Renal cortex interstitium (tissue), 11 donors: ENCODE measurements around the gene BMPR1A. TPM values are rescaled to one million over a fixed set of nuclear protein-coding genes. Genes with fewer than 3 reads are reported as not detected.
A peak's percentile ranks its signal among the peaks of the same experiment; 100 is the strongest.
"Not testable (repeated sequence)": the region's sequence is repeated elsewhere in the genome, so short reads cannot be mapped to it uniquely, and the experiment has no call there.

ENCODE experiments used
- DNase-seq, 11 donors: peaks; one replicate each; pipeline ENCODE4 v3.0.0-alpha.2; 2013; ENCODE audit warnings: low read depth in 9 of 11, low spot score in 4 of 11; ENCODE audit errors: extremely low read depth in 1 of 11
- polyA plus RNA-seq, 3 donors: library from polyadenylated mRNA; unstranded; fragments of 120-200 nt; gene quantifications; one replicate each; pipeline ENCODE4 v1.2.1, GENCODE V29; 2013; ENCODE audit not compliant: insufficient read length in 3 of 3

Gene BMPR1A
- polyA plus RNA-seq, 3 donors, result 60.8 to 78.6 (median 70.7) TPM

GRCh38 chr10:86889997-86890396 is 133.6 kb downstream of the BMPR1A start:
- DNase-seq, result no peak

GRCh38 chr10:86898511-86898910 is 142.1 kb downstream of the BMPR1A start:
- DNase-seq, result no peak

GRCh38 chr10:86899132-86899531 is 142.7 kb downstream of the BMPR1A start:
- DNase-seq, result no peak

GRCh38 chr10:86899670-86900276 is 143.4 kb downstream of the BMPR1A start:
- peak; percentile 47 to 76 (median 59) for DNase-seq

GRCh38 chr10:86900955-86901354 is 144.5 kb downstream of the BMPR1A start:
- no peak for DNase-seq

- no peak for DNase-seq
Measured at GRCh38 chr10:86904600-86904999, 148.2 kb downstream of the BMPR1A start.

GRCh38 chr10:86905429-86905828 is 149.0 kb downstream of the BMPR1A start:
- no peak for DNase-seq

- no peak for DNase-seq
Measured at GRCh38 chr10:86914734-86915133, 158.3 kb downstream of the BMPR1A start.

- DNase-seq, result no peak
Measured at GRCh38 chr10:86918022-86918471, 161.6 kb downstream of the BMPR1A start.

GRCh38 chr10:86922553-86922961 is 166.1 kb downstream of the BMPR1A start:
- DNase-seq, result no peak

GRCh38 chr10:86929468-86930380 is 173.3 kb downstream of the BMPR1A start:
- DNase-seq, result no peak

GRCh38 chr10:86931872-86932271 is 175.5 kb downstream of the BMPR1A start:
- DNase-seq, result no peak

GRCh38 chr10:86932674-86933073 is 176.3 kb downstream of the BMPR1A start:
- DNase-seq, result no peak

- DNase-seq, result not testable (repeated sequence)
Measured at GRCh38 chr10:86934162-86934711, 177.8 kb downstream of the BMPR1A start.

- DNase-seq, result no peak
Measured at GRCh38 chr10:86936661-86937501, 180.5 kb downstream of the BMPR1A start.

- no peak for DNase-seq
Measured at GRCh38 chr10:86937502-86938154, 181.2 kb downstream of the BMPR1A start.

- no peak for DNase-seq
Measured at GRCh38 chr10:86938260-86938659, 181.8 kb downstream of the BMPR1A start.

GRCh38 chr10:86940076-86940475 is 183.7 kb downstream of the BMPR1A start:
- DNase-seq, result not testable (repeated sequence)

GRCh38 chr10:86940677-86941076 is 184.3 kb downstream of the BMPR1A start:
- no peak for DNase-seq
